Gastroesophageal sphincter (tissue), 4 donors: ENCODE data around the gene MISP. TPM values are rescaled to one million over a fixed set of nuclear protein-coding genes. Genes with fewer than 3 reads are reported as not detected.

Experiments
- ATAC-seq: fragments of 150-250 bp; one replicate; pipeline ENCODE4 v1.9.1; 2016; ENCODE audit warnings: mild to moderate bottlenecking, moderate library complexity
- H3K27ac ChIP-seq, 4 donors: fragments of 200-600 bp; sonication (generic) in 3 of 4; 1 replicate in 3 of 4; 2 replicates in 1 of 4; pipeline ENCODE4 v1.5.1; 2016 to 2019
- H3K27me3 ChIP-seq: fragments of 200-600 bp; sonication (generic); one replicate; pipeline ENCODE4 v1.5.1; 2019
- H3K36me3 ChIP-seq, 2 donors: fragments of 200-600 bp; sonication (generic); one replicate each; pipeline ENCODE4 v1.5.1; 2019; ENCODE audit warnings: control low read depth in 1 of 2
- H3K4me1 ChIP-seq, 3 donors: fragments of 200-600 bp; sonication (generic); 1 replicate in 2 of 3; 2 replicates in 1 of 3; pipeline ENCODE4 v1.5.1; 2016 to 2019; ENCODE audit warnings: control low read depth in 2 of 3
- H3K4me3 ChIP-seq, 2 donors: fragments of 200-600 bp; sonication (generic); one replicate each; pipeline ENCODE4 v1.5.1; 2019; ENCODE audit warnings: mild to moderate bottlenecking in 1 of 2, moderate library complexity in 1 of 2
- H3K9me3 ChIP-seq, 3 donors: fragments of 200-600 bp; sonication (generic); one replicate each; pipeline ENCODE4 v1.5.1; 2017 to 2019; ENCODE audit warnings: control low read depth in 2 of 3
- EP300 ChIP-seq: sonication (generic); formaldehyde crosslinking; IDR thresholded peaks from one replicate; pipeline ENCODE4 v1.6.1; 2017; ENCODE audit warnings: antibody characterized with exemption, mild to moderate bottlenecking
- POLR2A ChIP-seq, 2 donors: fragments of 450-650 bp; IDR thresholded peaks; one replicate each; pipeline ENCODE4 v1.6.1; 2017; ENCODE audit warnings: antibody characterized with exemption in 2 of 2, mild to moderate bottlenecking in 2 of 2, moderate library complexity in 1 of 2
- POLR2AphosphoS5 ChIP-seq: sonication (generic); formaldehyde crosslinking; IDR thresholded peaks from one replicate; pipeline ENCODE4 v1.6.1; 2017; ENCODE audit warnings: antibody characterized with exemption
- WGBS, 2 donors: methylation state at CpG; one replicate each; pipeline ENCODE4 v1.1.5; 2018; ENCODE audit warnings: low coverage in 1 of 2; 5-methylcytosine and 5-hydroxymethylcytosine counted together
- total RNA-seq, 4 donors: library from RNA; depleted of rRNA; stranded (reverse); fragments of >200 nt; gene quantifications; one replicate each; pipeline ENCODE4 v1.1.0, GENCODE V29; 2016
- TF ChIP-seq, protein P1 (sequence below), 4 experiments: fragments of 200-600 bp in 2 of 4; fragments of 450-650 bp in 2 of 4; sonication (generic) in 1 of 4; IDR thresholded peaks; one replicate each; pipeline ENCODE4 v1.5.1; 2017 to 2019; ENCODE audit warnings: antibody characterized with exemption in 4 of 4, mild to moderate bottlenecking in 2 of 4, moderate library complexity in 2 of 4

The MISP gene
- total RNA-seq, 4 donors from 2014 or later, result 0.52 TPM; not detected in 3

- 80% methylated on average over 1 of the region's 14 CpGs; no CpG with 5 or more reads in 1 of the 2 donors for WGBS, 2 donors
- peaks cover 0 to 25% of the 10 kb centered on the region in 2 donors for H3K36me3 ChIP-seq
- H3K4me1 ChIP-seq, result no peaks in the 10 kb centered on the region
- peaks cover 53% of the 10 kb centered on the region for H3K27me3 ChIP-seq
- peaks cover 0 to 41% (median 4%) of the 10 kb centered on the region in 3 donors for H3K9me3 ChIP-seq
- no peak overlapping the region for H3K27ac ChIP-seq
- H3K4me3 ChIP-seq, result no peak overlapping the region
- no peak for TF ChIP-seq EP300
- no peak for TF ChIP-seq POLR2AphosphoS5
- TF ChIP-seq, protein P1, sequence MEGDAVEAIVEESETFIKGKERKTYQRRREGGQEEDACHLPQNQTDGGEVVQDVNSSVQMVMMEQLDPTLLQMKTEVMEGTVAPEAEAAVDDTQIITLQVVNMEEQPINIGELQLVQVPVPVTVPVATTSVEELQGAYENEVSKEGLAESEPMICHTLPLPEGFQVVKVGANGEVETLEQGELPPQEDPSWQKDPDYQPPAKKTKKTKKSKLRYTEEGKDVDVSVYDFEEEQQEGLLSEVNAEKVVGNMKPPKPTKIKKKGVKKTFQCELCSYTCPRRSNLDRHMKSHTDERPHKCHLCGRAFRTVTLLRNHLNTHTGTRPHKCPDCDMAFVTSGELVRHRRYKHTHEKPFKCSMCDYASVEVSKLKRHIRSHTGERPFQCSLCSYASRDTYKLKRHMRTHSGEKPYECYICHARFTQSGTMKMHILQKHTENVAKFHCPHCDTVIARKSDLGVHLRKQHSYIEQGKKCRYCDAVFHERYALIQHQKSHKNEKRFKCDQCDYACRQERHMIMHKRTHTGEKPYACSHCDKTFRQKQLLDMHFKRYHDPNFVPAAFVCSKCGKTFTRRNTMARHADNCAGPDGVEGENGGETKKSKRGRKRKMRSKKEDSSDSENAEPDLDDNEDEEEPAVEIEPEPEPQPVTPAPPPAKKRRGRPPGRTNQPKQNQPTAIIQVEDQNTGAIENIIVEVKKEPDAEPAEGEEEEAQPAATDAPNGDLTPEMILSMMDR (IDR thresholded peaks at IDR 0.05), result no peak
- TF ChIP-seq POLR2A (IDR thresholded peaks at IDR 0.05), result no peak
- no peak for ATAC-seq
Measured at GRCh38 chr19:748274-748598, 2.7 kb upstream of the MISP start.

- peaks cover 0 to 25% of the 10 kb centered on the region in 2 donors for H3K36me3 ChIP-seq
- WGBS, 2 donors, result 71 to 80% methylated on average over 2 to 9 of the region's 14 CpGs
- no peak overlapping the region for H3K4me3 ChIP-seq
- H3K27ac ChIP-seq, result no peak overlapping the region
- peaks cover 0 to 25% (median 2%) of the 10 kb centered on the region in 3 donors for H3K9me3 ChIP-seq
- peaks cover 53% of the 10 kb centered on the region for H3K27me3 ChIP-seq
- H3K4me1 ChIP-seq, result no peaks in the 10 kb centered on the region
- TF ChIP-seq POLR2A (IDR thresholded peaks at IDR 0.05), result no peak
- no peak for ATAC-seq
Measured at GRCh38 chr19:749811-750210, 1.1 kb upstream of the MISP start.

GRCh38 chr19:751501-752341 is 809 bp downstream of the MISP start:
- 73% methylated on average over 2 of the region's 30 CpGs; no CpG with 5 or more reads in 1 of the 2 donors for WGBS, 2 donors
- peaks cover 0 to 15% of the 10 kb centered on the region in 2 donors for H3K36me3 ChIP-seq

GRCh38 chr19:752652-753517 is 2.0 kb downstream of the MISP start:
- Histone ChIP-seq H3K9me3 (peaks cover 0 to 10% (median 0%) of the 10 kb centered on the region in 3 donors), H3K27ac (peak overlapping the region in 3 of 4 donors; percentile 42 to 57 (median 54)), H3K27me3 (peaks cover 47% of the 10 kb centered on the region), H3K4me3 (no peak overlapping the region), H3K36me3 (peaks cover 0 to 3% of the 10 kb centered on the region in 2 donors), H3K4me1 (no peaks in the 10 kb centered on the region)
- ATAC-seq, result peak; percentile 64
- 39 to 54% methylated on average over 5 to 18 of the region's 39 CpGs for WGBS, 2 donors
- TF ChIP-seq, protein P1 (IDR thresholded peaks at IDR 0.05), result no peak
- TF ChIP-seq POLR2AphosphoS5, result no peak
- TF ChIP-seq POLR2A (IDR thresholded peaks at IDR 0.05), result no peak
- TF ChIP-seq EP300, result no peak

More at GRCh38 chr19:751501-752341, 809 bp downstream of the MISP start:
- Histone ChIP-seq H3K27me3 (peaks cover 53% of the 10 kb centered on the region), H3K9me3 (peaks cover 0 to 16% (median 2%) of the 10 kb centered on the region in 3 donors), H3K27ac (no peak overlapping the region), H3K4me1 (no peaks in the 10 kb centered on the region), H3K4me3 (no peak overlapping the region)
- ATAC-seq, result peak; percentile 29
- TF ChIP-seq POLR2AphosphoS5, result no peak
- no peak for TF ChIP-seq EP300
- TF ChIP-seq, protein P1 (IDR thresholded peaks at IDR 0.05), result no peak
- no peak for TF ChIP-seq POLR2A (IDR thresholded peaks at IDR 0.05)

GRCh38 chr19:754530-754929 is 3.6 kb downstream of the MISP start:
- Histone ChIP-seq H3K9me3 (peaks cover 0 to 22% (median 0%) of the 10 kb centered on the region in 3 donors), H3K36me3 (no peaks in the 10 kb centered on the region), H3K27me3 (peaks cover 32% of the 10 kb centered on the region), H3K27ac (no peak overlapping the region), H3K4me3 (no peak overlapping the region), H3K4me1 (no peaks in the 10 kb centered on the region)
- ATAC-seq, result no peak
- 77 to 91% methylated on average over 4 to 9 of the region's 9 CpGs for WGBS, 2 donors
- TF ChIP-seq POLR2AphosphoS5 (no peak), POLR2A (IDR thresholded peaks at IDR 0.05) (no peak), EP300 (no peak)
- TF ChIP-seq, protein P1 (IDR thresholded peaks at IDR 0.05), result no peak
